HG02588 (cell line): ENCODE results near the gene FRMPD4.
A peak's percentile ranks its signal among the peaks of the same experiment; 100 is the strongest.
"Not testable (repeated sequence)": the region's sequence is repeated elsewhere in the genome, so short reads cannot be mapped to it uniquely, and the experiment has no call there.

ENCODE experiments used
- ATAC-seq: cut with Tn5 transposase; IDR thresholded peaks from one replicate; pipeline ENCODE4 v1.9.1; 2021; ENCODE audit warnings: mild to moderate bottlenecking, moderate library complexity; ENCODE audit not compliant: unreplicated experiment

The FRMPD4 gene

DNA sequence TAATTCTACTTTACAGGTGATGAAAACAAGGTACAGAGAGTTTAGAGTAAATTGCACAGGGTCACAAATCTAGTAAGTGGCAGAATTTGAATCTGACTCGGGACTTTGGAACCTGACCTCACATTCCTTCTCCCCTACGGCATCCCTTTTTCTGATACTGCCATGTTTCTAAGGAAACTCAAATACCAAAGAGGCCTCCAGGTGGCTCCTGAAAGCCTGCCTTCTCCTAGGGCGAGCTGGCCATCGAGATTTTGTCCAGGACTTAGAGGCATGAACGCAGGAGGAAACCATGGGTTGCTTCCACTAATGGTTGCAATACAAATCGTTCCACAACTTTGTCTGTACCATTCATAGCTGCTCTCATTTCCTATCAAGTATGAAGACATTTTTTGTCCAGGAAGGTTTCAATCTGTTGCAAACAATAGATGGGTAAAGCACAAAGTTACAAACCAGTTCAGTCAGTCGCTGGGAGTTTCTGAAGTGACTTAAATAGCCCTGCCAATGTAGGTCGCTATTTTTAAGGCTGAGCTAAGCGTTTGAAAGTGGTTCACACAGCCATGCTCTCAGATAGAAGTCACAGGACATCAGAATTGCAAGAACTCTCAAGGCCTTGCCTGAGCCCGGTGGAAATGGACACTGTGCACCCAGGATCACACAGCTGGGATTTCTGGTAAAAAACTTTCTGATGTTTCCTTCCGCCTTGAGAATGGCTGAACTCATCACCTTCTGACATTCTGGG is 356.3 kb downstream of the FRMPD4 start:
- no peak for ATAC-seq

DNA sequence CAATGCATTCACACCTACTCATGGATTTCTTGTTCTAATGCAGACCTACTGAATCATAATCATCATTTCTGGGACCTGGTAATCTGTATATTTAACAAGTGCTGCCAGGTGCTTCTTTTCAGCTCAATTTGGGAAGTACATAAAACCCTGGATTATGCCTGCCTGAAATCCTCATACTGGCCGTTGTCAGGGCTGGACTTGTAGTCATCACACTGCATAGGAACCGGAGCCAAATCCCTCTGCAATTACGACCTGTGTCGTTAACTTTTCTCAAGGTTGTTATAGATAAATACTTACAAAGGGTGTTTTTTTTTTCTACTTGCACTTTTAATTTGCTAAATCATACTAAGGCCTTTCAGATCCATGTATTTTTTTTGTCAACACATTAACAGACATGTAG is 358.1 kb downstream of the FRMPD4 start:
- no peak for ATAC-seq

DNA sequence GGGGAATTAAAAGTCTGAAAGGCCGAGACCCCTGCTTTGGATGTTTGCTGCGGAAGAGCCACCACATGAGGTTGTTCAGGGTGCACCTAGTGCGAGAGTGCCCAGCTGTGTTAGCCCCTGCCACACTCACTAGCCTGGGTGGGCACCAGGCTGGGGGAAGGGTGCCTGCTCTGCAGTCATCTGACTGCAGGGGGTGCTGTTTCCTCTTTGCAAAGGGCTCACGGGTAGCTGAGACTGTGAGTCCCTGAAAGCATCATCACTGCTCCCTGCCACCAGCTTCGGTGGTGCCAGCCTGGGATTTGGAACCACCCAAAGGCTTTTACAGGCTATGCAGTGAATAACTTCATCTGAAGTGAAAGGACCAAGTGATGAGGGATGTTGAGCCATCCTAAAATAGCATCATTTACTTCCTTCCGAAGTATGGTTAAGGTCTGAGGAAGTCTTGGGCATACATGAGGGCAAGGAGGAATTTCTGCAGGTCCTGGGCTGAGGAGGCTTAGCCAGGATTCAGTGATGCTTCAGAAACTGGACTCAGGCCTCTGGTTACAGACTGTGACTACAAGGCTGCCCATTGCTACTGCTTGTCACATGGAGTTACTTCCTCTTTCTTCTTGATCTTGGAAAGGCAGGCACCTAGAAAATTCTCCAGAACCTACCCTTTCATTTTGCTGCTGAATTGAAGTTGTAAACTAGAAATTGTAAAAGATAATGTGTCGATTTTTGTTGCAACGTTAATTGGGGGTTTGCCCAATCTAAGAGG is 359.7 kb downstream of the FRMPD4 start:
- no peak for ATAC-seq

DNA sequence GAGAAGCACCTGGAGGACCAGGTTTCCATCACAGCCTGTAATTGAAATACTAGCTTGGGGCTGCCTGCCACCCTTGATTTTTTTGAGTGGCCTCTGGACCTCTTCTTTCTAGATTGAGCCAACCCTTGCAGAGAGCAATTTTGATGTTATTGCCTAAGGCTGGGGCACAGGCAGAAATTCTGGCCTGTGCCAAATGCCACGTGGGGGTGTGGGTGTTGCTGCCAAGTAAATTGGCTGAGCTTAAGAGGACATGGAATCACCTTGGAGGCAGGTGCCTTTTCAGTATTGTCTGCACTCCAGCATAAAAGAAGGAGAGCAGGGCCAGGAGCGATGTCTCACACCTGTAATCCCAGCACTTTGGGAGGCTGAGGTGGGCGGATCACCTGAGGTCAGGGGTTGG is 366.9 kb downstream of the FRMPD4 start:
- ATAC-seq = no peak

DNA sequence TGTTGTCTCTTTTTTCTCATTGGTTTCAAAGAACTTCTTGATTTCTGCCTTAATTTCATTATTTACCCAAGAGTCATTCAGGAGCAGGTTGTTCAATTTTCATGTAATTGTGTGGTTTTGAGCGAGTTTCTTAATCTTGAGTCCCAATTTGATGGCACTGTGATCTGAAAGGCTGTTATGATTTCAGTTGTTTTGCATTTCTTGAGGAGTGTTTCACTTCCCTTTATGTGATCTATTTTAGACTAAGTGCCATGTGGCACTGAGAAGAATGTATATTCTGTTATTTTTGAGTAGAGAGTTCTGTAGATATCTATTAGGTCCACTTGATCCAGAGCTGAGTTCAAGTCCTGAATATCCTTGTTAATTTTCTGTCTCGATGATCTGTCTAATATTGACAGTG is 377.1 kb downstream of the FRMPD4 start:
- peak; percentile 93 for ATAC-seq

DNA sequence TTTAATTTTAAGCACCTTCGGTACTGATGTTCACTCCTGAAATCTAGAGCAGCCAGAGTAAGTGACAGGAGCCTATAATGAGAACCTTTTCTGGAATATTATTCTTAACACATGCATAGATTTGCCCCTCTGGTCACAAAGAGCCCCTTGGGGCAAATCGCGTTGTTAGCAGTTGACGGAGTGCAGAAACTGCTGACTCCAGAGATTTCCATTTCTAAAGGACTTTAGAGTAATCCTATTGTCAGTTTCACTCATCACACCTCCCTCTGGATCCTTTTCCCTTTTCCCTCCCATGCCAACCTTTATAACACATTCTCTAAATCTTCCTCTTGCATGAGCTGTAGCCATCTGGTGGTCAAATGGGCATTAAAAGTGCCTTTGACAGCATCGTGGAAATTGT is 388.0 kb downstream of the FRMPD4 start:
- no peak for ATAC-seq

DNA sequence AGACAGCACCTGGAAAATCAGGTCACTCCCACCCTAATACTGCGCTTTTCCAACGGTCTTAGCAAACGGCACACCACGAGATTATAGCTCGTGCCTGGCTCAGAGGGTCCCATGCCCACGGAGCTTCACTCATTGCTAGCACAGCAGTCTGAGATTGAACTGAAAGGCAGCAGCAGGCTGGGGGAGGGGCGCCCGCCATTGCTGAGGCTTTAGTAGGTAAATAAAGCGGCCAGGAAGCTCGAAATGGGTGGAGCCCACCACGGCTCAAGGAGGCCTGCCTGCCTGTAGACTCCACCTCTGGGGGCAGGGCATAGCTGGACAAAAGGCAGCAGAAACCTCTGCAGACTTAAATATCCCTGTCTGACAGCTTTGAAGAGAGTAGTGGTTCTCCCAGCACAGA is 399.8 kb downstream of the FRMPD4 start:
- ATAC-seq = not testable (repeated sequence)

DNA sequence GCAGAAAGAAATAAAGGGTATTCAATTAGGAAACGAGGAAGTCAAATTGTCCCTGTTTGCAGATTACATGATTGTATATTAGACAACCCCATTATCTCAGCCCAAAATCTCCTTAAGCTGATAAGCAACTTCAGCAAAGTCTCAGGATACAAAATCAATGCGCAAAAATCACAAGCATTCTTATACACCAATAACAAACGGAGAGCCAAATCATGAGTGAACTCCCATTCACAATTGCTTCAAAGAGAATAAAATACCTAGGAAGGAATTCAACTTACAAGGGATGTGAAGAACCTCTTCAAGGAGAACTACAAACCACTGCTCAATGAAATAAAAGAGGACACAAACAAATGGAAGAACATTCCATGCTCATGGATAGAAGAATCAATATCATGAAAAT is 404.0 kb downstream of the FRMPD4 start:
- ATAC-seq = not testable (repeated sequence)

DNA sequence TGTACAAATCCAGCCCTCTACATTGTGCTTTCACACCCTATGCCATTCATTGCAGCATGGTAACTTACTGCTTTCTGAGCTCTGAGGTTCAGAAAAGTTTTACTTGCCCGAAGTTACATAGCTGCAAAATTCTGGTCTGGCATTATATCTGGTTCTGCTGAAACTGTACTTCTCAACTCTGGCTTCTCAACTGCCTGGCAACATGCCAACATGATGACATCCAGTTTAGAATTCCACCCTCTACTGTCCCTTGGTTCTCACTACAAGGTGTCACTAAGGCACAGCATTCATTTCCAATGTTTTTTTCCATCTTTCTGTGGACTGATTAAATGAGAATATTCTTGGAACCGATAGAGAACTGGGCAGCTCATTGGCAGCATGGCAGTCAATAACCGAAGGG is 410.1 kb downstream of the FRMPD4 start:
- no peak for ATAC-seq

DNA sequence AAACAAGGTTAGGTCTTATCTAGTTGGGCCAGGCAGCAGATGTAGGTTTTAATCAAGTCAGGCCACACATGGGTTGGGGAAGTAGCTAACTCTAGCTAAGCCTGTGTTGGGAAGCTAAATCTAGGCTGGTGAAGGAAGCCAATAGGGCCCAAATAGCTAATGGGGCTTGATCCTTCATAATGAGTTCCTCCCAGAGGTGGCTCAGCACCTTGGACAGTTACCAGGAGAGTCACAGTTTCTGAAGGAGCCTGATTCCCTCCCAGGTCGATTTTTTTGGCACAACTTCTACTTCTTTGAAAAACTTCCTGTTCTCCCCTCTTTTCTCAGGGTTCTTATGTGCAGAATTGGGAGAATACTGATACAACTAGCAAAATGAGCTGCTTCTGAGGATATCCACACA is 410.5 kb downstream of the FRMPD4 start:
- ATAC-seq = no peak

DNA sequence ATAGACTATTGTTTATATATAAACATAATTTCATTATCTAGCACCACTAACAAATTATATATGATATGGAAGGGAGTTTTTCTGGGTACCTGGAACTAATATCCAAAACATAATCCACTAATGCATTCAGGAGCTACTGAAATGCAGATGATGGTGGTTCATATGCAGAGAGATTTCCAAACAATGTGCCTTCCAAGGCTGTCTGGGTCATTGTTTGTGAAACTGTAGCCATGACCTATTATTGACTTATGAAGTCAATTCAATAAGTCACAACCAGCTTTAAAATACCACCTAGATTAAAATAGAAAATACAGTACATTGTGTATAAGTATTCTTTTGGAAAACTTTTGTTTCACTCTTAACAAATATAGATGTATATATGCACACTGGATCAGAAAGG is 415.9 kb downstream of the FRMPD4 start:
- ATAC-seq = no peak

DNA sequence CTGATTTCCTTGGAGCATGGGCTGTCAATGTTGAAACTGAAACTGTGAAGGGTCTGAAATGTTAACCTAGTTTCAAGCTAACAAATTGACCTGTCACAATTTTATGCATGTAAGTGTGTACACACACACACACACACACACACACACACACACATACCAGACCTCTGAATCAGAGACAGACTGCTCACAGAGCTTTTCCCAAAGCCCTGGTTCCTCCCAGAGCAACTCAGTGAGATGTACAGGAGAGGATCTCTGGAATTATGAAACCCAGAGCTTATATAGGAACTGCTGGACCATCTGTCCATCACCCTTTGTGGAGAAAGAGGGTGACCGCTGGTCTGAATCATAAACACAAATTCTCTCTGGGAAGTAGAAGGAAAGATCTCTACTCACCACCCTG is 424.8 kb downstream of the FRMPD4 start:
- no peak for ATAC-seq

DNA sequence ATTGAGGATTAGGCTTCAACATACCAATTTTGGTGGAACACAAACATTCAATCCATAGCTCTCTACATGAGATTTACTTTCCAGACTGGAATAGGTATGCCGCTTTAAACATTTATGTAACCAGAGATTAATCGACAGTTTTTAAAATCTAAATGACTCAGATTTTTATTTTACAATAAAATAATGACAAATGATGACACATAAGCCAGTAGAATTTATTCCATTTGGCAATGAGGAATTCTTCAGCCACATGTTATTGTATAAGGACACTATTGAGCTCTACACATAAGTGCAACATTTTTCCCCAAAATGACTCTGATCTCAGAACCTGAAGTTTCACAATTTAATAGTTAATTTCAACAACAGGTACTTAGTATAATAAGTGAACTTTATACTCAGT is 425.9 kb downstream of the FRMPD4 start:
- no peak for ATAC-seq

DNA sequence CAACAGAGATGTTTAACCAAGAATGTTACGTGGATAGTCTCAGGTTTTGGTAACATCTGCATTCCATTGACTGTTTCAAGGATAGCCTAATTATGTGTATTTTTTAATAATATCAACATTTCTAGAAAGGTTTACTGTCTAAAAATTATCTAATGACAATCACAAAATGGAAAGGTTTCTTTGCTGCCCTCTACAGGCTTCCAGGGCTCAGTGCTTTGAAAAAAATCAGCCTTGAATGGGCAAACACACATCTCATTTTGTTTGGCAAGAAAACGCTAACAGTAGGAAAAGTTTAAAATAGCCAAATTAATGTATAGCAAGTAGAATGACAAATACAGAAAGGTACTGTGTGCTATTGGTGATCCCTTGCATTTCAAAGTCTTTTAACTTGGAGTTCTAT is 429.6 kb downstream of the FRMPD4 start:
- ATAC-seq = no peak

DNA sequence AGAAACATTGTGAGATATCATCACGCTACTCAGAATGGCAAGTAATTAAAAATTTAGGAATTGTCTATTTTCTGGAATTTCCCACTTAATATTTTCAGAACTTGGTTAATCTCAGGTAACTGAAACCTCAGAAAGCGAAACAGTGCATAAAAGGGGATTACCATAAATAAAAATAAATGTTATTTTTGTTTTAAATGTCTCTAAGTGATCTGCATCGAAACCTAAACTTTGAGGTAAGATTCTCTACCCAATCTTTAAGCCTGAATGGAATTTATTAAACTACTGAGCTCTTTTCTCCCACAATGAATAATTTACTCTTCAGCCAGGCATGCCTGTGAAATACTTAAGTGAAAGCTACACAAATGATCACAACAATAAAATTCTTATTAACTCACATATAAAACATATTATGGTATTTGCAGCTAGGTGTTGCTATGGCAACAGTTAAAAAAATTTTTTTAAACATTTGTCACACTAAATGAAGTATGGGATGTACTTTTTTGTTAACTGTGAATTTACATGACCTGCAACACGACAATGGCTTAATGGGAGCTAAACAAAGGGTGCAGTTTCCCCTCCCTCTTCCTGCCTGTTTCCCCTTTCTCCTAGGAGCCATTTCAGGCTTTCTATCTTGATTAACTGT is 432.7 kb downstream of the FRMPD4 start:
- ATAC-seq = no peak

DNA sequence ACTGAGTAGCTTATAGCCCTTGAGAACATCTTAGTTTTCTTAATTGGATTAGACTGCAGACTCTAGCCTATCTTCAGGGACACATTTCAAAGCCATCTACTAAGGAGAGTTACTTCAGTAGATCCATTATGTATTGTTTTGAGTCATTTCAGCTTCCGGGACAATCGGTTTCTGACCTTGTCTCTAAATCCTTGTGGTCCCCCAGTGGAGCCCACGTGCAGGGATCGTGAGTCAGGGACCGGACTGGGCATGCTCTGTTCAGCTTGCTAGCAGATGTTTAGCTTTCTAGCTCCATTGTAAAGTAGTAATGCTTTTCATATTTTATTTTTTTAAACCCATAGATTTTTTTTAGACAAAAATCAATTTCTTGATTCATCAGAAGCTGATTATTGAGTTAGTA is 441.0 kb downstream of the FRMPD4 start:
- ATAC-seq = no peak

DNA sequence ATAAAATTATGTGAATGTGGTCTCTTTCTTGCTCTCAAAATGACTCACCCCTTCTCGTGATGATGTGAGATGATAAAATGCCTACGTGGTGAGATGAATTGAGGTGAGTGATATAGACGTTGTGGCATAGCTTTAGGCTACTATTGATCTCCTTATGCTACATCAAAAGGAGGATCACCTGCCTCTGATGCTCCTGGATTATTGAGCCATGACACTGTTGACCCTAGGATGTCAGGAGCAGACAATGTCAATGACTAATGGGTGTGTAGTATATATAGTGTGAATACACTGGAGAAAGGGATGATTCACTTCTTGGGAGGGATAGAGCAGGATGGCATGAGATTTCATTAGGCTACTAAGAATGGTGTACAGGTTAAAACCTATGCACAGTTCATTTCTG is 442.3 kb downstream of the FRMPD4 start:
- ATAC-seq = no peak

DNA sequence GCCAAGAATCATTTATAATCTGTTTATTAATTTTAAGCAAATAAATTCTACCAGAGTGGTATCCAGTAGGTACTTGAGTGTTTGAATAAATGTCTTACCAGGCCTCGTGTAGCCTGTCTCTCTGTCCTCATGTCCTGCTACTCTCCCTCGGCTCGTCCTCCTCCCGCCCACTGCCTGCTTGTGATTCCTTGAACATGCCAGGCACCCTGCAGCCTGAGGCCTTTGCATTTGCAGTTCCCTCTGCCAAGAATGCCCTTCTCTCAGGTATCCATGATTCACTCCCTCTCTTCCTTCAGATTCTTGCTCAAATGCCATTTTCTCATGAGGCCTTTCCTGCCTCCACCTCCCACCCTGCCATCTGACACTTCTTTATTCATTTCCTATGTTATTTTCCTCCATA is 443.3 kb downstream of the FRMPD4 start:
- ATAC-seq = no peak

DNA sequence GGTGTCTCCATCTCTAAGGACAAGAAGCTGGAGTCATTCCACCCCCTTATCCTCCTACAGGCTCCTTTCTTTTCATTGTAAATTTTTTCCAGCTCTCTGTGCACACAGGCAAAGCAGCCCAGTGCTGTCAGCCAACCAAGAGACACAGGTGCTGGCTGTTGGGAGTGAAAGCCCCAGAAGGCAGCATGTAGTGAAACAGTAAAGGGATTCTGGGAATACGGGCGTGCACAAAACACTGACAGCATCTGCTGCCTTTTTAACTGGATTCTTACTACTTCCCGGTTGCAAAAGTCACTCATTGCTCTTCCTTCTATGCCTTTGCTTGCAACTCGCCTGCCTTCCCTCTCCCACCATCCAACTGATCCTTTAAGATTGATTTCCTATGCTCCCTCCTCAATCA is 444.4 kb downstream of the FRMPD4 start:
- ATAC-seq = no peak

DNA sequence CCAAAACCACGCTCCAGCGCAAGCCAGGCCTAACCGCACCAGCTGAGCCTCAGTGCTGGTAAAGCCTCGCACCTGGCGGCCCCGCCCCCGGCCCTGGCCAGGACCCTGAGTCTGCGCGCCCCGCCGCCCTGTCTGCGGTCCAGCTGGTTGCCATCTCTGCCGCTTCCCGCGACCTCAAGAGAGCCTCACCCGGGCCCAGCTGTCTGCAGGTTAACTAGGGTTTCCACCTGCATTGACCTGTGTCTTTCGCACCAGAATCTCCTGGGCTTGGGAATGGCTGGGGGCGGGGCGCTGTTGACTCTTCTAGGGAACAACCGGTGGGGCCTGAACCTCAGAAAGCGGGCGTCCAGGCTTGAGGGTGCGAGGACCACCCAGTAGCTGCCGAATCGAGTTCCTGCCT is 445.3 kb downstream of the FRMPD4 start:
- no peak for ATAC-seq

DNA sequence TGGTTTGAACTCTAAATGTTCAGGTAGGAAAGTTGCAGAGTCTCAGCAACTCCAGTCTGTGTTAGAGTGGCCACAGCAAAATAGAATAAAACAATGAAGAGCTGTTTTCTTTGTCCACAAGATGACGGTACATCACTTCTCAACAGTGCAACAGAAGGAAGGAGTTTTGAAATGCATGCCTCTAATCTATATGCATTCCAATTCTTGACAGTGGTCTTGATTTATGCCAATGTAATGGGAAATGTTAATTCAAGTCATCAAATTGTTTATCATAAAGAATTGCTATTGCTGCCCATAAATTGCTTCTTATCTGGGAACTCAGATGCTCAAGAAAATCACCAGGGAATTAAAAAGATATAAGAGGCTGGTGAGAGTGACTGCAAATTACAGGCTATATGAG is 457.4 kb downstream of the FRMPD4 start:
- ATAC-seq = no peak

DNA sequence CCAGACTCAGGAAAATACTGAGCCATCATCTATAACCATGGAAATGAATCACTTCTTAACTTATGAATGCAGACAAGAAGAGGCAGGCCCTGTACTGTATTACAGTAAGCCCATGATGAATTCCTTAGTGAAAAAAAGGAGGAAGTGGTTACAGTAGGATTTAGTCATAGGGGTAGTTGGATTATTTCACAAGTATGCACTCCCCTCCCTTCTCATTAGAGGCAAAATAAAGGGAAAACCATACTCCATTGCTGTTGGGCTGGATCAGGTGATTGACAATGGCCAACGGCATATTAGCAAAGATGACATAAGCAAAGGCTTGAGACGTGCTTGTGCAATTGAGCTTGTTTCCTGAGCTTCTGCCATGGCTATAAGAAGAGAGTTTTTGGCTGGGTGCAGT is 471.8 kb downstream of the FRMPD4 start:
- no peak for ATAC-seq
